Liver (tissue), 9 donors: ENCODE results near the gene ZNF219. TPM values are rescaled to one million over a fixed set of nuclear protein-coding genes. Genes with fewer than 3 reads are reported as not detected.

Experiments used
- DNase-seq: peaks from one replicate; pipeline ENCODE4 v3.0.0-alpha.2; 2017; ENCODE audit warnings: low spot score
- H3K27ac ChIP-seq, 2 donors: one replicate each; pipeline ENCODE4 v1.7.0; 2013; ENCODE audit warnings: inconsistent platforms in 2 of 2, low read length in 2 of 2, control low read depth in 1 of 2, low read depth in 1 of 2, mild to moderate bottlenecking in 1 of 2
- H3K27me3 ChIP-seq, 4 donors: one replicate each; pipeline versions ENCODE4 v1.6.1 to v1.7.0; 2013; ENCODE audit warnings: low read length in 3 of 4, inconsistent platforms in 1 of 4, mild to moderate bottlenecking in 1 of 4, moderate library complexity in 1 of 4; ENCODE audit not compliant: control insufficient read depth in 4 of 4, insufficient read depth in 4 of 4
- H3K36me3 ChIP-seq, 4 donors: one replicate each; pipeline versions ENCODE4 v1.6.1 to v1.7.0; 2013; ENCODE audit warnings: low read length in 3 of 4, mild to moderate bottlenecking in 3 of 4, low read depth in 1 of 4, moderate library complexity in 1 of 4; ENCODE audit not compliant: control insufficient read depth in 4 of 4, insufficient read depth in 3 of 4
- H3K4me1 ChIP-seq, 4 donors: one replicate each; pipeline versions ENCODE4 v1.6.1 to v1.7.0; 2013; ENCODE audit warnings: low read length in 3 of 4, mild to moderate bottlenecking in 3 of 4, moderate library complexity in 1 of 4; ENCODE audit not compliant: control insufficient read depth in 4 of 4, insufficient read depth in 4 of 4
- H3K4me3 ChIP-seq, 3 donors: one replicate each; pipeline versions ENCODE4 v1.6.1 to v1.7.0; 2013; ENCODE audit warnings: low read length in 3 of 3, control low read depth in 1 of 3, low read depth in 1 of 3, mild to moderate bottlenecking in 1 of 3
- H3K9ac ChIP-seq, 2 donors: one replicate each; pipeline ENCODE4 v1.7.0; 2013; ENCODE audit warnings: low read length in 2 of 2, mild to moderate bottlenecking in 2 of 2, moderate library complexity in 2 of 2, control low read depth in 1 of 2, low read depth in 1 of 2
- H3K9me3 ChIP-seq, 4 donors: one replicate each; pipeline versions ENCODE4 v1.6.1 to v1.7.0; 2013; ENCODE audit warnings: low read length in 3 of 4; ENCODE audit not compliant: control insufficient read depth in 4 of 4
- ATF3 ChIP-seq: IDR thresholded peaks from 2 replicates; pipeline ENCODE4 v1.6.1; 2016; ENCODE audit warnings: antibody characterized with exemption
- GABPA ChIP-seq, 2 donors: IDR thresholded peaks in 1 of 2; conservative IDR thresholded peaks in 1 of 2; 2 replicates each; pipeline ENCODE4 v1.6.1; 2016; ENCODE audit warnings: antibody characterized with exemption in 2 of 2, mild to moderate bottlenecking in 1 of 2, moderate library complexity in 1 of 2
- HNF4A ChIP-seq, 2 donors: conservative IDR thresholded peaks; 2 replicates each; pipeline ENCODE4 v1.6.1; 2016; ENCODE audit warnings: antibody characterized with exemption in 2 of 2, mild to moderate bottlenecking in 2 of 2
- JUND ChIP-seq, 2 donors: IDR thresholded peaks; 2 replicates each; pipeline ENCODE4 v1.6.1; 2016; ENCODE audit warnings: antibody characterized with exemption in 2 of 2
- NR2F2 ChIP-seq: IDR thresholded peaks from 2 replicates; pipeline ENCODE4 v1.6.1; 2016; ENCODE audit warnings: antibody characterized with exemption
- RAD21 ChIP-seq, 2 donors: IDR thresholded peaks; 2 replicates each; pipeline ENCODE4 v1.6.1; 2016; ENCODE audit warnings: antibody characterized with exemption in 2 of 2, mild to moderate bottlenecking in 2 of 2
- REST ChIP-seq: IDR thresholded peaks from 2 replicates; pipeline ENCODE4 v1.6.1; 2016; ENCODE audit warnings: antibody characterized with exemption, mild to moderate bottlenecking
- RXRA ChIP-seq, 2 donors: IDR thresholded peaks; 2 replicates each; pipeline ENCODE4 v1.6.1; 2017 to 2018; ENCODE audit warnings: antibody characterized with exemption in 2 of 2, mild to moderate bottlenecking in 1 of 2
- SP1 ChIP-seq: IDR thresholded peaks from 2 replicates; pipeline ENCODE4 v1.6.1; 2018; ENCODE audit warnings: antibody characterized with exemption, mild to moderate bottlenecking
- TAF1 ChIP-seq: conservative IDR thresholded peaks from 2 replicates; pipeline ENCODE4 v1.6.1; 2016; ENCODE audit warnings: antibody characterized with exemption, mild to moderate bottlenecking
- YY1 ChIP-seq: IDR thresholded peaks from 2 replicates; pipeline ENCODE4 v1.6.1; 2016; ENCODE audit warnings: antibody characterized with exemption, mild to moderate bottlenecking
- WGBS: extraction: QIAGEN DNeasy Blood & Tissue Kit; methylation state at CpG from one replicate; pipeline ENCODE4 v1.1.7; 2013; 5-methylcytosine and 5-hydroxymethylcytosine counted together
- polyA plus RNA-seq, 2 donors: library from polyadenylated mRNA; stranded (reverse) in 1 of 2; unstranded in 1 of 2; fragments of 200-250 nt in 1 of 2; fragments of >200 nt in 1 of 2; fragmentation: Nextera tagmentation in 1 of 2; extraction: Ambion mirVana in 1 of 2; gene quantifications; one replicate each; pipeline versions ENCODE4 v1.2.1 to v1.2.3, GENCODE V29; 2013 to 2015
- total RNA-seq, 2 donors: library from RNA; depleted of rRNA; stranded (reverse); fragments of >200 nt; gene quantifications; one replicate each; pipeline ENCODE4 v1.2.3, GENCODE V29; 2014
- TF ChIP-seq, protein P1 (sequence below): fragments of 150-350 bp; IDR thresholded peaks from 2 replicates; pipeline ENCODE4 v1.5.1; 2017; ENCODE audit warnings: improper control_type of control experiment, low read depth, low read length; ENCODE audit not compliant: missing input control
- donor health status: healthy.
- donor health status: healthy.
- donor health status: healthy.
- donor health status: healthy.
- donor health status: healthy.

ZNF219 gene
- total and polyA plus RNA-seq, 4 donors = 1.3 to 10.5 (median 5.5) TPM

GRCh38 chr14:21142357-21142756 lies 43.9 kb upstream of the ZNF219 start:
- H3K4me3 ChIP-seq = no peak overlapping the region
- no peak overlapping the region for H3K27ac ChIP-seq
- 97% methylated on average over 1 of the region's 1 CpG for WGBS
- TF ChIP-seq RXRA (IDR thresholded peaks at IDR 0.05) (no peak), TAF1 (no peak), GABPA (IDR thresholded peaks at IDR 0.05 in 1 of 2, conservative IDR thresholded peaks at IDR 0.05 in 1 of 2) (no peak), JUND (IDR thresholded peaks at IDR 0.05) (no peak), RAD21 (IDR thresholded peaks at IDR 0.05) (no peak), ATF3 (no peak), YY1 (no peak), HNF4A (conservative IDR thresholded peaks at IDR 0.05) (no peak), NR2F2 (no peak), REST (no peak), SP1 (no peak)
- TF ChIP-seq, protein P1, sequence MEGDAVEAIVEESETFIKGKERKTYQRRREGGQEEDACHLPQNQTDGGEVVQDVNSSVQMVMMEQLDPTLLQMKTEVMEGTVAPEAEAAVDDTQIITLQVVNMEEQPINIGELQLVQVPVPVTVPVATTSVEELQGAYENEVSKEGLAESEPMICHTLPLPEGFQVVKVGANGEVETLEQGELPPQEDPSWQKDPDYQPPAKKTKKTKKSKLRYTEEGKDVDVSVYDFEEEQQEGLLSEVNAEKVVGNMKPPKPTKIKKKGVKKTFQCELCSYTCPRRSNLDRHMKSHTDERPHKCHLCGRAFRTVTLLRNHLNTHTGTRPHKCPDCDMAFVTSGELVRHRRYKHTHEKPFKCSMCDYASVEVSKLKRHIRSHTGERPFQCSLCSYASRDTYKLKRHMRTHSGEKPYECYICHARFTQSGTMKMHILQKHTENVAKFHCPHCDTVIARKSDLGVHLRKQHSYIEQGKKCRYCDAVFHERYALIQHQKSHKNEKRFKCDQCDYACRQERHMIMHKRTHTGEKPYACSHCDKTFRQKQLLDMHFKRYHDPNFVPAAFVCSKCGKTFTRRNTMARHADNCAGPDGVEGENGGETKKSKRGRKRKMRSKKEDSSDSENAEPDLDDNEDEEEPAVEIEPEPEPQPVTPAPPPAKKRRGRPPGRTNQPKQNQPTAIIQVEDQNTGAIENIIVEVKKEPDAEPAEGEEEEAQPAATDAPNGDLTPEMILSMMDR = no peak
- H3K9ac ChIP-seq = no peak overlapping the region
- no peak for DNase-seq
- no peaks in the 10 kb centered on the region for H3K36me3 ChIP-seq
- H3K4me1 ChIP-seq = no peaks in the 10 kb centered on the region
- H3K27me3 ChIP-seq = no peaks in the 10 kb centered on the region
- peaks cover 0 to 5% (median under 1%) of the 10 kb centered on the region in 4 donors for H3K9me3 ChIP-seq

GRCh38 chr14:21136024-21136423 lies 37.6 kb upstream of the ZNF219 start:
- H3K27ac ChIP-seq = no peak overlapping the region
- no peaks in the 10 kb centered on the region for H3K9me3 ChIP-seq
- H3K27me3 ChIP-seq = no peaks in the 10 kb centered on the region
- no peaks in the 10 kb centered on the region for H3K4me1 ChIP-seq
- 5% methylated on average over 1 of the region's 1 CpG for WGBS
- H3K36me3 ChIP-seq = no peaks in the 10 kb centered on the region
- no peak for DNase-seq
- TF ChIP-seq SP1 = no peak
- peak; percentile 54 to 68 for TF ChIP-seq RAD21 (IDR thresholded peaks at IDR 0.05)
- TF ChIP-seq, protein P1 = peak; percentile 49
- H3K4me3 ChIP-seq = no peak overlapping the region
- no peak overlapping the region for H3K9ac ChIP-seq
